BJ (cell line): Measurements from ENCODE around the gene ITSN1. TPM values are rescaled to one million over a fixed set of nuclear protein-coding genes. Genes with fewer than 3 reads are reported as not detected.
"Not testable (repeated sequence)": the region's sequence is repeated elsewhere in the genome, so short reads cannot be mapped to it uniquely, and the experiment has no call there.

Experiments
- CTCF ChIA-PET: fragments of 350-600 bp; formaldehyde crosslinking; extraction: SDS; loops from one replicate; lab custom pipeline; 2021; ENCODE audit warnings: antibody characterized with exemption, inconsistent platforms; lab: Yijun Ruan, JAX
- POLR2A ChIA-PET: fragments of 300-600 bp; sonication (Branson Sonifier 250); formaldehyde crosslinking; extraction: SDS; loops from one replicate; lab custom pipeline; 2021; ENCODE audit warnings: antibody characterized with exemption; lab: Charles Lee
- DNase-seq: peaks from one replicate; pipeline ENCODE4 v3.0.0-alpha.2; 2011; ENCODE audit warnings: low read depth
- H3K27me3 ChIP-seq: 2 replicates; pipeline ENCODE4 v1.6.0; 2011; ENCODE audit warnings: low read length; ENCODE audit not compliant: control insufficient read depth, insufficient read depth
- H3K36me3 ChIP-seq: 2 replicates; pipeline ENCODE4 v1.5.1; 2011; ENCODE audit warnings: low read length; ENCODE audit not compliant: control insufficient read depth, insufficient read depth
- H3K4me3 ChIP-seq: 2 replicates; pipeline ENCODE4 v1.5.1; 2011; ENCODE audit warnings: low read depth, mild to moderate bottlenecking, control low read depth, low read length
- polyA plus RNA-seq: library from polyadenylated mRNA; depleted of rRNA; stranded (reverse); fragments of >200 nt; gene quantifications from 2 replicates; pipeline ENCODE4 v1.2.3, GENCODE V29; 2011
- TF ChIP-seq, protein P1 (sequence below): IDR thresholded peaks from 2 replicates; pipeline ENCODE4 v1.5.1; 2011; ENCODE audit warnings: low read depth, mild to moderate bottlenecking, control low read depth, inconsistent platforms, low read length, moderate library complexity; ENCODE audit not compliant: insufficient read depth

ITSN1 gene
- polyA plus RNA-seq, 1 experiment: 68.4 TPM

DNA sequence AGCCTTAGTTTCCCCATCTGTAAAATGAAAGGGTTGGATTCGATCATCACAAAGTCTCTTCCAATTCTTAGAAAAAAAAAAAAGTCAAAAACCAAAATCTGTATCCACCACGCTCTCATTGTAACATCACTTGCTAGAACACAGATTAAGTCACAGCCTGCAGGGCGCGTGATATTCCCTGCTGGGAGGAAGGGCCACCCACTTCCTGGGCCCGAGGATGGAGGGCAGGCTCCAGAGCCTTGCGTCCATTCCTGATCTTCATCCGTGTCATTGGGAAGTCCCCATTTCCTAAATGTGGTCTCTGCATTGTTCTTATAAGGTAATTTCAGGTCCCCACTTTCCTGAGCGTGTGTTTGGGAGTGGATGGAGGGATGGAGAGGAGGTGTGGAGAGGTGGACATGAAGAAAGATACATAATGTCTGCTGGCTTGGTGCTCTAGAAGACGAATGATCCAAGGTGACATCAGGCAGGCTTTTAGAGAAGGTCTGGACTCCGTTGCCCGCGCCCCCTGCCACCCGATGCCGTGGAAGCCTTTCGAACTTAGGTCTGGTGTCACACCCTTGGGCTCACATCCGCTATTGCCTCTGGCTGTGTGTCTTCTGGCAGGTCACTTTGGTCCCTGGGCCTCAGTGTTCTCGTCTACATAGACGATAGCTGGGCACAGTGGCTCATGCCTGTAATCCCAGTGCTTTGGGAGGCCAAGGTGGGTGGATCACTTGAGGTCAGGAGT lies 217.2 kb downstream of the ITSN1 start:
- TF ChIP-seq, protein P1, sequence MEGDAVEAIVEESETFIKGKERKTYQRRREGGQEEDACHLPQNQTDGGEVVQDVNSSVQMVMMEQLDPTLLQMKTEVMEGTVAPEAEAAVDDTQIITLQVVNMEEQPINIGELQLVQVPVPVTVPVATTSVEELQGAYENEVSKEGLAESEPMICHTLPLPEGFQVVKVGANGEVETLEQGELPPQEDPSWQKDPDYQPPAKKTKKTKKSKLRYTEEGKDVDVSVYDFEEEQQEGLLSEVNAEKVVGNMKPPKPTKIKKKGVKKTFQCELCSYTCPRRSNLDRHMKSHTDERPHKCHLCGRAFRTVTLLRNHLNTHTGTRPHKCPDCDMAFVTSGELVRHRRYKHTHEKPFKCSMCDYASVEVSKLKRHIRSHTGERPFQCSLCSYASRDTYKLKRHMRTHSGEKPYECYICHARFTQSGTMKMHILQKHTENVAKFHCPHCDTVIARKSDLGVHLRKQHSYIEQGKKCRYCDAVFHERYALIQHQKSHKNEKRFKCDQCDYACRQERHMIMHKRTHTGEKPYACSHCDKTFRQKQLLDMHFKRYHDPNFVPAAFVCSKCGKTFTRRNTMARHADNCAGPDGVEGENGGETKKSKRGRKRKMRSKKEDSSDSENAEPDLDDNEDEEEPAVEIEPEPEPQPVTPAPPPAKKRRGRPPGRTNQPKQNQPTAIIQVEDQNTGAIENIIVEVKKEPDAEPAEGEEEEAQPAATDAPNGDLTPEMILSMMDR: no peak
- no peak overlapping the region for H3K4me3 ChIP-seq
- CTCF ChIA-PET: no interaction called here
- no peak for DNase-seq
- H3K27me3 ChIP-seq: peaks cover 3% of the 10 kb centered on the region
- H3K36me3 ChIP-seq: no peaks in the 10 kb centered on the region
- POLR2A ChIA-PET: no interaction called here

DNA sequence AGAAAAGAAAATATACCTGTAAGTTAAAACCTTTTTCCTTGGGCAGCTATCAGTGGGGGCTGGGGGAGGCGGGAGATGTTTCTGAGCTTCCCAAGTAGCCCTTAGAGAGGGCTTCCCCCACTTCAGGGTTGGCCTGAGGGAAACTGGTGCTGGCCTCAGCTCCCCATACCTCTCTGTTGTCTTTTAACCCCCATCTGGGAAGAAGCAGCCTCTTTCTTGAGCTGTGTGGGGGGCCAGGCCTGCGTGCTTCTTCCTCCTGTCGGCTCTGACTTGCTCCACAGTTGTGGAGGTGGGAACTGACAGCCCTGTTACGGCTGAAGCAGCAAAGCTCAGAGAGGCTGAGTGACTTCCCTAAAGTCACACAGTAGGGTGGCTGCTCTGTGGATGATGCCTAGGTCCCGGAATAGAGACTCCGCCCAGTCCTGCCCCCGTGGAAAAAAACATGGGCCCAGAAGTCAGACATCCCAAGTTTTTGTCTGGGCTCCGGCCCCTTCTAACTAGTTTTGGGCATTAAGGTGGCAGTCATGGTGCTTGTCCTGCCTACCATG lies 218.1 kb downstream of the ITSN1 start:
- no peak for DNase-seq
- ChIA-PET POLR2A (no interaction called here), CTCF (no interaction called here)
- Histone ChIP-seq H3K36me3 (no peaks in the 10 kb centered on the region), H3K4me3 (no peak overlapping the region), H3K27me3 (peaks cover 3% of the 10 kb centered on the region)
- TF ChIP-seq, protein P1: no peak

DNA sequence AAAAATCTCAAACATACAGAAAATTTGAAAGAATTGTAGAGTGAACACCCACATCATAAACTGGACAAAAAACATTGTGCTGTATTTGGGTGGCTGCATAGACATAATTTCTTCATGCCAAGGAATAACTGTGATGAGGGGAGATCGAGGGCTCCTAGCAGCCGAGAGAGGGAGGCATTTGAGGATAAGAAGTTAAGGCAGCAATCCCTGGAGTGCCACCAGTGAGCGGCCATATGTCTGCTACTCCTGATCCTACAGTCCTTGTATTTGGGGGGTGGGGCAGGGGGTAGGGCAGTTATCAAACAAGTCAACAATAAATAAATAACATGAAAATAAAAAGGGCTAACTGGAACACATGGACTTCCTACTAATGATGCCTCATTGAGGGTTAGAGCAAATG lies 218.8 kb downstream of the ITSN1 start:
- Histone ChIP-seq H3K4me3 (no peak overlapping the region), H3K27me3 (peaks cover 3% of the 10 kb centered on the region), H3K36me3 (no peaks in the 10 kb centered on the region)
- no peak for DNase-seq
- CTCF ChIA-PET: no interaction called here
- POLR2A ChIA-PET: no interaction called here
- TF ChIP-seq, protein P1: no peak

DNA sequence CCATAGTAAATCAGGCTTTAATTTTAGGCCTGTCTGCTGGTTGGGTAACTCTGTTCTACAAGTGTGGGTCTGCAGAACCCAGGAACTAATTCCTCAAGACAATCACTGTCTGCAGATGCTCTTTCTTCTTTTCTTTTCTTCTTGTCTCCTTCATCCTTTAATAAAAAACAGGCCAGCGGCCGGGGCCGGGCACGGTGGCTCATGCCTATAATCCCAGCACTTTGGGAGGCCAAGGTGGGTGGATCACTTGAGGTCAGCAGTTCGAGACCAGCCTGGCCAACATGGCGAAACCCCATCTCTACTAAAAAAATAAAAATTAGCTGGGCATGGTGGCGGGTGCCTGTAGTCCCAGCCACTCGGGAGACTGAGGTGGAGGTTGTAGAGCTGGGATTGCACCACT lies 220.9 kb downstream of the ITSN1 start:
- H3K4me3 ChIP-seq, H3K27me3 ChIP-seq, H3K36me3 ChIP-seq, POLR2A ChIA-PET, DNase-seq: not testable (repeated sequence)
- CTCF ChIA-PET: interaction anchor here (2.6 kb wide), 1 partner anchor 8 kb away, joined by 7 read pairs; no protein-coding TSS in a partner anchor

DNA sequence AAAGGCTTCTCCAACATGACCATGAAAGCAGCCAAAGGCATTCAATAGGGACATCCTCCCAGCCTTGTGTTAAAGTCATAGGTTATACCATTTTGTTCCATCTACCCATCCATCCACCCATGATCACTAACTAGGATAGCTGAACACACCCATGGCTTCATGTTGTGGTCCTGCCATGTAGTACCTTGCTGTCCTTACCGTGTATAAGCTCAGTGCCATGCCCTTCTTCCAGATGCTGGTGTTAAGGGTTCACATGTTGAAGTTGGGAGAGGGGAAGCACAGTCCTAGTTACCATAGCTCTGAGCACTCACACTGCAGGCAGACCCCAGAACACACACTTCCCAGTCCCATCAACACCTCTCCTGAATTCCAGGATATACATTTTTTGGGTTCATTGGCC lies 221.8 kb downstream of the ITSN1 start:
- POLR2A ChIA-PET: no interaction called here

More for the DNA sequence above, 221.8 kb downstream of the ITSN1 start:
- DNase-seq: no peak
- H3K36me3 ChIP-seq: no peaks in the 10 kb centered on the region
- H3K27me3 ChIP-seq: peaks cover 2% of the 10 kb centered on the region; the same call in 1 of the 2 replicates
- TF ChIP-seq, protein P1: no peak
- CTCF ChIA-PET: interaction anchor here (2.6 kb wide), 1 partner anchor 9 kb away, joined by 7 read pairs; no protein-coding TSS in a partner anchor
- no peak overlapping the region for H3K4me3 ChIP-seq
